GM18870 (cell line): ENCODE data around the gene FOXD1.

Experiments
- ATAC-seq: cut with Tn5 transposase; IDR thresholded peaks from one replicate; pipeline ENCODE4 v1.9.1; 2021; ENCODE audit warnings: moderate library complexity; ENCODE audit not compliant: unreplicated experiment

The FOXD1 gene

GRCh38 chr5:73441378-73441777 lies 7.2 kb downstream of the FOXD1 start:
- no peak for ATAC-seq

- ATAC-seq = no peak
These were observed 8.3 kb downstream of the FOXD1 start for GRCh38 chr5:73440262-73440661.

GRCh38 chr5:73438645-73439470 lies 9.7 kb downstream of the FOXD1 start:
- no peak for ATAC-seq

GRCh38 chr5:73437777-73438644 lies 10.6 kb downstream of the FOXD1 start:
- no peak for ATAC-seq

- no peak for ATAC-seq
These were observed 11.3 kb downstream of the FOXD1 start for GRCh38 chr5:73437101-73437776.

GRCh38 chr5:73436535-73437100 lies 12.0 kb downstream of the FOXD1 start:
- no peak for ATAC-seq

- ATAC-seq = no peak
These were observed 12.6 kb downstream of the FOXD1 start for GRCh38 chr5:73435759-73436534.

- ATAC-seq = no peak
These were observed 13.7 kb downstream of the FOXD1 start for GRCh38 chr5:73434907-73435306.

- ATAC-seq = no peak
These were observed 14.1 kb downstream of the FOXD1 start for GRCh38 chr5:73434461-73434860.

GRCh38 chr5:73433982-73434342 lies 14.6 kb downstream of the FOXD1 start:
- ATAC-seq = no peak

GRCh38 chr5:73433272-73433981 lies 15.2 kb downstream of the FOXD1 start:
- ATAC-seq = no peak

- ATAC-seq = no peak
These were observed 17.2 kb downstream of the FOXD1 start for GRCh38 chr5:73431204-73431851.

- ATAC-seq = no peak
These were observed 22.5 kb downstream of the FOXD1 start for GRCh38 chr5:73426034-73426433.

- ATAC-seq = no peak
These were observed 24.0 kb downstream of the FOXD1 start for GRCh38 chr5:73424556-73424977.

GRCh38 chr5:73422164-73422563 lies 26.4 kb downstream of the FOXD1 start:
- no peak for ATAC-seq

- ATAC-seq = no peak
These were observed 27.9 kb downstream of the FOXD1 start for GRCh38 chr5:73420666-73421065.

GRCh38 chr5:73419465-73420390 lies 28.8 kb downstream of the FOXD1 start:
- no peak for ATAC-seq

- ATAC-seq = no peak
These were observed 29.5 kb downstream of the FOXD1 start for GRCh38 chr5:73419117-73419464.
